ENCODE results near the gene PARP3. TPM values are rescaled to one million over a fixed set of nuclear protein-coding genes. Genes with fewer than 3 reads are reported as not detected.
A peak's percentile ranks its signal among the peaks of the same experiment; 100 is the strongest.

The PARP3 gene
- total RNA-seq, 4 donors from 2014 or later = 6.0 to 16.2 (median 9.0) TPM

GRCh38 chr3:51943451-51944391 lies 1.6 kb downstream of the PARP3 start:
- 91 to 93% methylated on average over 21 of the region's 21 CpGs for WGBS, 2 donors
- peak in 1 of 2 donors; percentile 86 for DNase-seq (ENCODE audit: low spot score in 2 of 2)
- no peak for TF ChIP-seq POLR2A (IDR thresholded peaks at IDR 0.05)
- no peak for TF ChIP-seq CTCF (IDR thresholded peaks at IDR 0.05)
- intact Hi-C loops (cut with DNase I; ENCODE audit: low total_unique reads) = loop anchor here (5.0 kb wide), 1 partner anchor 199 kb away; no protein-coding TSS in a partner anchor
- no peak overlapping the region for H3K4me3 ChIP-seq (ENCODE audit: low read depth, poor library complexity, severe bottlenecking)

GRCh38 chr3:51944451-51945021 lies 2.4 kb downstream of the PARP3 start:
- intact Hi-C loops (cut with DNase I; ENCODE audit: low total_unique reads) = loop anchor here (5.0 kb wide), 1 partner anchor 198 kb away; no protein-coding TSS in a partner anchor
- WGBS, 2 donors = 87 to 90% methylated on average over 11 of the region's 11 CpGs
- peak in 1 of 2 donors; percentile 87 for DNase-seq (ENCODE audit: low spot score in 2 of 2)
- no peak overlapping the region for H3K4me3 ChIP-seq (ENCODE audit: low read depth, poor library complexity, severe bottlenecking)
- no peak for TF ChIP-seq POLR2A (IDR thresholded peaks at IDR 0.05)
- no peak for TF ChIP-seq CTCF (IDR thresholded peaks at IDR 0.05)

GRCh38 chr3:51945031-51945840 lies 3.1 kb downstream of the PARP3 start:
- no peak overlapping the region for H3K4me3 ChIP-seq (ENCODE audit: low read depth, poor library complexity, severe bottlenecking)
- intact Hi-C loops (cut with DNase I; ENCODE audit: low total_unique reads) = no loop called here
- WGBS, 2 donors = 81 to 89% methylated on average over 17 to 18 of the region's 18 CpGs
- no peak for DNase-seq (ENCODE audit: low spot score in 2 of 2)
- TF ChIP-seq CTCF (IDR thresholded peaks at IDR 0.05) (no peak), POLR2A (IDR thresholded peaks at IDR 0.05) (no peak)

- no peak for TF ChIP-seq CTCF (IDR thresholded peaks at IDR 0.05)
- no peak for TF ChIP-seq POLR2A (IDR thresholded peaks at IDR 0.05)
- intact Hi-C loops (cut with DNase I; ENCODE audit: low total_unique reads) = no loop called here
- DNase-seq (ENCODE audit: low spot score in 2 of 2) = no peak
- 91 to 93% methylated on average over 13 to 14 of the region's 14 CpGs for WGBS, 2 donors
- no peak overlapping the region for H3K4me3 ChIP-seq (ENCODE audit: low read depth, poor library complexity, severe bottlenecking)
These were observed 4.0 kb downstream of the PARP3 start for GRCh38 chr3:51945926-51946705.

GRCh38 chr3:51946796-51947195 lies 4.6 kb downstream of the PARP3 start:
- intact Hi-C loops (cut with DNase I; ENCODE audit: low total_unique reads) = no loop called here
- TF ChIP-seq CTCF (IDR thresholded peaks at IDR 0.05) = no peak
- TF ChIP-seq POLR2A (IDR thresholded peaks at IDR 0.05) = no peak
- H3K4me3 ChIP-seq (ENCODE audit: low read depth, poor library complexity, severe bottlenecking) = no peak overlapping the region
- WGBS, 2 donors = 88 to 91% methylated on average over 4 of the region's 4 CpGs
- DNase-seq (ENCODE audit: low spot score in 2 of 2) = no peak
